Neural progenitor cell (in vitro differentiated cells): ENCODE results near the gene NAP1L5.

Source experiments
- EZH2 ChIP-seq: fragments of 200-600 bp; sonication (generic); IDR thresholded peaks from 2 replicates; pipeline ENCODE4 v1.6.1; 2017; ENCODE audit warnings: antibody characterized with exemption, mild to moderate bottlenecking, moderate library complexity
- EZH2phosphoT487 ChIP-seq: fragments of 200-600 bp; sonication (generic); IDR thresholded peaks from 2 replicates; pipeline ENCODE4 v1.6.1; 2017; ENCODE audit warnings: antibody characterized with exemption
- TF ChIP-seq, protein P1 (sequence below): fragments of 200-600 bp; sonication (generic); IDR thresholded peaks from 2 replicates; pipeline ENCODE4 v1.5.1; 2017; ENCODE audit warnings: antibody characterized with exemption, mild to moderate bottlenecking

DNA sequence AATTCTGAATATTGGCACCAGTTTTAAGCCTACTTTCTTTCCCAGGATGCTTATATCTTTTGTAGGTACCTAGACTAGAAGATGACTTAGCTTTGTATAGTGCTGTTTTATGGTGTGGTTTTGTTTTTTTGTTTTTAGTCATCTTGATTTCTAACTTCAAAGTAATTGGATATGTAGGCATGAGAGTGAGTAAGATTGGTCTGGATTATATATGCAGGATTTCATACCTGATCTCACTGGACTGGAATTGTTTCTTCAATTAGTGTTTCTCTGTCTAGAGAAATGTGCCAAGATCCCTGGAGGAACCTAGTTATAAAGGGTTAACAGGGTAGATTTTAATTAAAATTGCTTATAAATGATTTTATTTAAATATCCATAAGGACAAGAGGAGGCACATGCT lies 23.1 kb downstream of the NAP1L5 start:
- TF ChIP-seq, protein P1, sequence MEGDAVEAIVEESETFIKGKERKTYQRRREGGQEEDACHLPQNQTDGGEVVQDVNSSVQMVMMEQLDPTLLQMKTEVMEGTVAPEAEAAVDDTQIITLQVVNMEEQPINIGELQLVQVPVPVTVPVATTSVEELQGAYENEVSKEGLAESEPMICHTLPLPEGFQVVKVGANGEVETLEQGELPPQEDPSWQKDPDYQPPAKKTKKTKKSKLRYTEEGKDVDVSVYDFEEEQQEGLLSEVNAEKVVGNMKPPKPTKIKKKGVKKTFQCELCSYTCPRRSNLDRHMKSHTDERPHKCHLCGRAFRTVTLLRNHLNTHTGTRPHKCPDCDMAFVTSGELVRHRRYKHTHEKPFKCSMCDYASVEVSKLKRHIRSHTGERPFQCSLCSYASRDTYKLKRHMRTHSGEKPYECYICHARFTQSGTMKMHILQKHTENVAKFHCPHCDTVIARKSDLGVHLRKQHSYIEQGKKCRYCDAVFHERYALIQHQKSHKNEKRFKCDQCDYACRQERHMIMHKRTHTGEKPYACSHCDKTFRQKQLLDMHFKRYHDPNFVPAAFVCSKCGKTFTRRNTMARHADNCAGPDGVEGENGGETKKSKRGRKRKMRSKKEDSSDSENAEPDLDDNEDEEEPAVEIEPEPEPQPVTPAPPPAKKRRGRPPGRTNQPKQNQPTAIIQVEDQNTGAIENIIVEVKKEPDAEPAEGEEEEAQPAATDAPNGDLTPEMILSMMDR: no peak
- TF ChIP-seq EZH2 (no peak), EZH2phosphoT487 (no peak)
